ENCODE data around the gene LARP4B.

The LARP4B gene

DNA sequence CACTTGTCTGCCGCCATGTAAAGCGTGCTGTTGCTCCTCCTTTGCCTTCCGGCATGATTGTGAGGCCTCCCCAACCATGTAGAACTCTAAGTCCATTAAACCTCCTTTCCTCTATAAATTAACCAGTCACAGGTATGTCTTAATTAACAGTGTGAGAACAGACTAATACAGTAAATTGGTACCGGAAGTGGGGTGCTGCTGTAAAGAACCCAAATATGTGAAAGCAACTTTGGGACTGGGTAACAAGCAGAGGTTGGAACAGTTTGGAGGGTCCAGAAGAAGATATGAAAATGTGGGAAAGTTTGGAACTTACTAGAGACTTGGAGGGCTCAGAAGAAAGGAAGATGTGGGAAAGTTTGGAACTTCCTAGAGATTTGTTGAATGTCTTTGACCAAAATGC is 135.3 kb downstream of the LARP4B start:
- TF ChIP-seq, protein P1, sequence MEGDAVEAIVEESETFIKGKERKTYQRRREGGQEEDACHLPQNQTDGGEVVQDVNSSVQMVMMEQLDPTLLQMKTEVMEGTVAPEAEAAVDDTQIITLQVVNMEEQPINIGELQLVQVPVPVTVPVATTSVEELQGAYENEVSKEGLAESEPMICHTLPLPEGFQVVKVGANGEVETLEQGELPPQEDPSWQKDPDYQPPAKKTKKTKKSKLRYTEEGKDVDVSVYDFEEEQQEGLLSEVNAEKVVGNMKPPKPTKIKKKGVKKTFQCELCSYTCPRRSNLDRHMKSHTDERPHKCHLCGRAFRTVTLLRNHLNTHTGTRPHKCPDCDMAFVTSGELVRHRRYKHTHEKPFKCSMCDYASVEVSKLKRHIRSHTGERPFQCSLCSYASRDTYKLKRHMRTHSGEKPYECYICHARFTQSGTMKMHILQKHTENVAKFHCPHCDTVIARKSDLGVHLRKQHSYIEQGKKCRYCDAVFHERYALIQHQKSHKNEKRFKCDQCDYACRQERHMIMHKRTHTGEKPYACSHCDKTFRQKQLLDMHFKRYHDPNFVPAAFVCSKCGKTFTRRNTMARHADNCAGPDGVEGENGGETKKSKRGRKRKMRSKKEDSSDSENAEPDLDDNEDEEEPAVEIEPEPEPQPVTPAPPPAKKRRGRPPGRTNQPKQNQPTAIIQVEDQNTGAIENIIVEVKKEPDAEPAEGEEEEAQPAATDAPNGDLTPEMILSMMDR (IDR thresholded peaks at IDR 0.05; ENCODE audit: extremely low read depth, missing control alignments): no peak
- DNase-seq (ENCODE audit: low spot score): no peak

GRCh38 chr10:794382-794956 is 137.0 kb downstream of the LARP4B start:
- DNase-seq (ENCODE audit: low spot score): no peak
- TF ChIP-seq, protein P1 (IDR thresholded peaks at IDR 0.05; ENCODE audit: extremely low read depth, missing control alignments): no peak

GRCh38 chr10:792792-793100 is 138.8 kb downstream of the LARP4B start:
- no peak for DNase-seq (ENCODE audit: low spot score)
- TF ChIP-seq, protein P1 (IDR thresholded peaks at IDR 0.05; ENCODE audit: extremely low read depth, missing control alignments): no peak

GRCh38 chr10:792083-792791 is 139.3 kb downstream of the LARP4B start:
- DNase-seq (ENCODE audit: low spot score): no peak
- TF ChIP-seq, protein P1 (IDR thresholded peaks at IDR 0.05; ENCODE audit: extremely low read depth, missing control alignments): no peak

DNA sequence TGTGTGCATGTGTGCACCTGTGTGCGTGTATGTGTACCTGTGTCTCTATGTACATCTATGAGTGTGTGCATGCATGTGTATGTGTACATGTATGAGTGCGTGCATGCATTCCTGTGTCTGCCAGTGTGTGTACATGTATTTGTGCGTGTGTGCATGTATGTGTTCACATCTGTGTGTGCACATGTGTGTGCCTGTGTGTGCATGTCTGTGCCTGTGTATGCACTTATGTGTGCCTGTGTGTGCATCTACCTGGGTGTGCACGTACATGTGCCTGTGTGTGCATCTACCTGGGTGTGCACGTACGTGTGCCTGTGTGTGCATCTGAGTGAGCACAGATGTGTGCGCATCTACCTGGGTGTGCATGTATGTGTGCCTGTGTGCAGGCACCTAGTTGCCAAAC is 139.9 kb downstream of the LARP4B start:
- TF ChIP-seq, protein P1 (IDR thresholded peaks at IDR 0.05; ENCODE audit: extremely low read depth, missing control alignments): no peak
- no peak for DNase-seq (ENCODE audit: low spot score)

GRCh38 chr10:790821-791551 is 140.5 kb downstream of the LARP4B start:
- no peak for DNase-seq (ENCODE audit: low spot score)
- TF ChIP-seq, protein P1 (IDR thresholded peaks at IDR 0.05; ENCODE audit: extremely low read depth, missing control alignments): no peak
